ENCODE measurements around the gene ERVMER34-1. TPM values are rescaled to one million over a fixed set of nuclear protein-coding genes. Genes with fewer than 3 reads are reported as not detected.

ERVMER34-1 gene
- total RNA-seq, 2 donors from 2014 or later, result 0.14 TPM; not detected in 1

GRCh38 chr4:52726826-52727580, 24.2 kb downstream of the ERVMER34-1 start:
- intact Hi-C loops (cut with DNase I), result loop anchor here in 1 of 2 donors (10.0 kb wide), 1 partner anchor 138 kb away; the partner anchor contains the start of gene RASL11B
- no peak for DNase-seq (ENCODE audit: low spot score)

- DNase-seq (ENCODE audit: low spot score), result peak; percentile 97
- intact Hi-C loops (cut with DNase I), result loop anchor here in 1 of 2 donors (10.0 kb wide), 1 partner anchor 143 kb away; the partner anchor contains the start of gene RASL11B
Observed at GRCh38 chr4:52721968-52722815, 29.0 kb downstream of the ERVMER34-1 start.

GRCh38 chr4:52718123-52718522, 33.1 kb downstream of the ERVMER34-1 start:
- DNase-seq (ENCODE audit: low spot score), result no peak
- intact Hi-C loops (cut with DNase I), result no loop called here

- DNase-seq (ENCODE audit: low spot score), result no peak
- intact Hi-C loops (cut with DNase I), result no loop called here
Observed at GRCh38 chr4:52716364-52717151, 34.7 kb downstream of the ERVMER34-1 start.

- no peak for DNase-seq (ENCODE audit: low spot score)
- intact Hi-C loops (cut with DNase I), result no loop called here
Observed at GRCh38 chr4:52715914-52716313, 35.3 kb downstream of the ERVMER34-1 start.

- intact Hi-C loops (cut with DNase I), result no loop called here
- no peak for DNase-seq (ENCODE audit: low spot score)
Observed at GRCh38 chr4:52715255-52715897, 35.8 kb downstream of the ERVMER34-1 start.

GRCh38 chr4:52714597-52715254, 36.5 kb downstream of the ERVMER34-1 start:
- intact Hi-C loops (cut with DNase I), result no loop called here
- no peak for DNase-seq (ENCODE audit: low spot score)

- intact Hi-C loops (cut with DNase I), result no loop called here
- no peak for DNase-seq (ENCODE audit: low spot score)
Observed at GRCh38 chr4:52713456-52713937, 37.7 kb downstream of the ERVMER34-1 start.

- intact Hi-C loops (cut with DNase I), result no loop called here
- DNase-seq (ENCODE audit: low spot score), result peak; percentile 99
Observed at GRCh38 chr4:52712251-52713130, 38.7 kb downstream of the ERVMER34-1 start.

GRCh38 chr4:52711834-52712250, 39.4 kb downstream of the ERVMER34-1 start:
- intact Hi-C loops (cut with DNase I), result no loop called here
- DNase-seq (ENCODE audit: low spot score), result no peak

GRCh38 chr4:52711272-52711671, 40.0 kb downstream of the ERVMER34-1 start:
- DNase-seq (ENCODE audit: low spot score), result no peak
- intact Hi-C loops (cut with DNase I), result no loop called here

GRCh38 chr4:52709155-52709554, 42.1 kb downstream of the ERVMER34-1 start:
- DNase-seq (ENCODE audit: low spot score), result no peak
- intact Hi-C loops (cut with DNase I), result no loop called here

- intact Hi-C loops (cut with DNase I), result no loop called here
- no peak for DNase-seq (ENCODE audit: low spot score)
Observed at GRCh38 chr4:52704661-52705060, 46.6 kb downstream of the ERVMER34-1 start.

GRCh38 chr4:52704133-52704532, 47.1 kb downstream of the ERVMER34-1 start:
- no peak for DNase-seq (ENCODE audit: low spot score)
- intact Hi-C loops (cut with DNase I), result no loop called here

- intact Hi-C loops (cut with DNase I), result no loop called here
- DNase-seq (ENCODE audit: low spot score), result no peak
Observed at GRCh38 chr4:52701207-52701606, 50.0 kb downstream of the ERVMER34-1 start.

- intact Hi-C loops (cut with DNase I), result no loop called here
- no peak for DNase-seq (ENCODE audit: low spot score)
Observed at GRCh38 chr4:52694936-52695335, 56.3 kb downstream of the ERVMER34-1 start.

GRCh38 chr4:52693492-52693891, 57.7 kb downstream of the ERVMER34-1 start:
- intact Hi-C loops (cut with DNase I), result no loop called here
- DNase-seq (ENCODE audit: low spot score), result no peak
